GM13976 (cell line): ENCODE data around the gene PTGER1.

Experiments
- DNase-seq: peaks from one replicate; pipeline ENCODE4 v3.0.0; 2012; ENCODE audit warnings: low spot score
- CTCF ChIP-seq: IDR thresholded peaks from 2 replicates; pipeline ENCODE4 v1.5.1; 2012; ENCODE audit warnings: borderline replicate concordance, mild to moderate bottlenecking; ENCODE audit not compliant: insufficient read depth; ENCODE audit errors: extremely low read depth, missing control alignments, control extremely low read depth
- in situ Hi-C: fragments of 300-500 bp; cut with MboI; formaldehyde crosslinking; loops from one replicate; pipeline ENCODE4 v1.12.0; 2022; ENCODE audit warnings: low sequenced_read_pairs, mixed read lengths, inconsistent platforms; ENCODE audit not compliant: unreplicated experiment

Gene PTGER1

GRCh38 chr19:14449321-14449720 is 25.8 kb downstream of the PTGER1 start:
- in situ Hi-C loops: no loop called here

GRCh38 chr19:14446336-14447036 is 28.7 kb downstream of the PTGER1 start:
- in situ Hi-C loops: no loop called here
- no peak for TF ChIP-seq CTCF
- no peak for DNase-seq

More at GRCh38 chr19:14449321-14449720, 25.8 kb downstream of the PTGER1 start:
- DNase-seq: no peak
- TF ChIP-seq CTCF: no peak

- DNase-seq: no peak
- in situ Hi-C loops: no loop called here
- TF ChIP-seq CTCF: no peak
Measured at GRCh38 chr19:14443632-14444216, 31.4 kb downstream of the PTGER1 start.

- TF ChIP-seq CTCF: no peak
- in situ Hi-C loops: no loop called here
- no peak for DNase-seq
Measured at GRCh38 chr19:14442891-14443631, 32.1 kb downstream of the PTGER1 start.

GRCh38 chr19:14441041-14441938 is 33.9 kb downstream of the PTGER1 start:
- peak; percentile 2 for DNase-seq
- no peak for TF ChIP-seq CTCF

GRCh38 chr19:14440049-14440448 is 35.1 kb downstream of the PTGER1 start:
- peak; percentile 90 for DNase-seq
- in situ Hi-C loops: no loop called here
- TF ChIP-seq CTCF: no peak

More at GRCh38 chr19:14441041-14441938, 33.9 kb downstream of the PTGER1 start:
- in situ Hi-C loops: no loop called here
